Ammon's horn (tissue), 1 donor: ENCODE results near the gene SLC35B1.
"Not testable (repeated sequence)": the region's sequence is repeated elsewhere in the genome, so short reads cannot be mapped to it uniquely, and the experiment has no call there.

Experiments
- DNase-seq: peaks from one replicate; pipeline ENCODE4 v3.0.0-alpha.2; 2016; ENCODE audit warnings: low spot score

Gene SLC35B1

DNA sequence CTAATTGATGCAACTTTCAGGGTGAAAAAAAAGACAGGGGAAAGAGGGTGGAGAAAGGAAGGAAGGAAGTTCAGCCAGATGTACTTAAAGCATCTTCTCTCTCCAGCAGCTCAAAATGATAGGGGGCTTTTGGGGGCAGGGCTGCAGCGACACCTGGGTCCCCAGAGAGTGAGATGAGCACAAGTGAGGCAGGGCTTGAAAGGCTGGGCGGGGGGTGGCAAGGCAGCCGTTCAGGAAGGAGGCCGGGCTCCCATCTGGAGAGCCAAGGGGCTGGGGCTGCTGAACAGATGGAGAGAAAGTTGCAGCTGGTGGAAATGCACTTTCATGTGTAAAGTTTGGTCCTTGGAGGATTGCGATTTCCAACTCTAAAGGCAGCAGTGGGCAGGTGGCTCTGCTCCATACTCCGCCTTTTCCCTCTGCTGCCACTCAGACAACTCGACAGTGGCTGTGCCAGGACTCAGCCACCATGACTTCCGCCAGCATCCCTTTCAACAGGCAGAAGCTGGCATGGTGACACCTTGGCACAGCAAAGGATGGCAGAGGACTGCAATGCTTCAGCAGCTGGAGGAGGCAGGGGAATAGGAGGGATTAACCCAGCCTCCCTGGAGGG, 7.7 kb downstream of the SLC35B1 start:
- DNase-seq: peak; percentile 34

DNA sequence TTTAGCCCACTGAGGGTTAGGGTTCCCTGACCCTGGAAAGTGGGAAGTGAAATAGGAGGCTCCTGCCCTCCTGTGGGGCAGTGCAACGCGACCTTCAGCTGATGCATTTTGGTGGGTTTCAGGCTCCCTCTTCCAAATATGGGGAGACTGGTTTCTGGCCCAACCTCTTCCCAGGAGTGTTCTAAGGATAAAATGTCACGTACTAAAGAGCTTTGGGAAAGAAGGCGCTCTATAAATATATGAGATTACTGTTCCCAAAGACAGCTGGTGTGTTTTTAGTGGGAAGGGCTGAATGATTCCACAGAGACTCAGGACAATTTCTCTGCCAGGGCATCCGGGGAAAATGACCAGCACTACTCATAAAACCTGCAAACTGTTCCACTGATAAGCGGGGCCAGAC, 9.8 kb downstream of the SLC35B1 start:
- no peak for DNase-seq

DNA sequence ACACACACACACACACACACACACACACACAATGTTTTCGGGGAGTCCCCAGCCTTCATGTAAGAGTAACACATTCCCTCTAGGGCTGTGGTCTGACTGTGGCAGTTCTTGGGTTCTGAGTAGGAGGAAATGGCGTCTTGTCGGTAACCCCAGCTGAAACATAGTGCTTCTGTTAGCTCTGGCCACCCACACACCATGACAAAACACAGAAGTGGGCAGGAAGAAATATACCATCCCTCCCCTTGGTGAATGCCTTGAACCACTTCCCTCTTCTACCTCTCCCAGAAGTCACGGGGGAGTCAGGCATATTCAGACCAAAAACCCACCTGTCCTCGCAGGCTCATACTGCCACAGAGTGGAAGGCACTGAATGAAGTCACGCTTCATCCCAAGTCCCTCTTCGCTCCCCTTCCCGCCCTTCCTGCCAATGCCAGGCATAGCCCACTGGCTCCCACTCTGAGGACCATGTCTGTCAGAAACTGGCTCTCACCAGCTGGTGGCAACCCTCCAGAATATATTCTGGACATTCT, 11.5 kb downstream of the SLC35B1 start:
- DNase-seq: peak; percentile 24

DNA sequence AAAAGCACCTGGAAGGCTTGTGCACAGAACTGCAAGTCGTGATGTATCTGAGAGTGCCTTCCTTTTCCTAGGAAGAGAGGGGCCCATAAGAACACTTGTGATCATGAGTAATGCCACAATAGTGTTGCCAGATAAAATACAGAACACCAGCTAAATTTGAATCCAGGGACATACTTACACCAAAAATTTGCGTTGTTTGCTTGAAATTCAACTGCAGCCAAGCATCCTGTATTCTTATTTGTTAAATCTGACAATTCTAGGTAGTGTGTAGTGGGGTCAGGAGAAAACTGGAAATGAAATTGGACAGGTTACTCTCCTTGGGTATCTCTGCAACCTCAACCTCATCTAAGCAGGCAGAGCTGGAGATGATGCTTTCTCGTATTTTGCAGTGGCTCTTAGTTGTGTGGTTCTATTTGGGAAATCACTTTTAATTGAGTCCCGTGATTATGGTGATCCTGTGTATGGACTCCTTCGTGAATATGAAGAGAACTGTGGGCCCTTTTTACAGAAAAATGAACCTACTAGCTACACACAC, 12.0 kb downstream of the SLC35B1 start:
- no peak for DNase-seq

DNA sequence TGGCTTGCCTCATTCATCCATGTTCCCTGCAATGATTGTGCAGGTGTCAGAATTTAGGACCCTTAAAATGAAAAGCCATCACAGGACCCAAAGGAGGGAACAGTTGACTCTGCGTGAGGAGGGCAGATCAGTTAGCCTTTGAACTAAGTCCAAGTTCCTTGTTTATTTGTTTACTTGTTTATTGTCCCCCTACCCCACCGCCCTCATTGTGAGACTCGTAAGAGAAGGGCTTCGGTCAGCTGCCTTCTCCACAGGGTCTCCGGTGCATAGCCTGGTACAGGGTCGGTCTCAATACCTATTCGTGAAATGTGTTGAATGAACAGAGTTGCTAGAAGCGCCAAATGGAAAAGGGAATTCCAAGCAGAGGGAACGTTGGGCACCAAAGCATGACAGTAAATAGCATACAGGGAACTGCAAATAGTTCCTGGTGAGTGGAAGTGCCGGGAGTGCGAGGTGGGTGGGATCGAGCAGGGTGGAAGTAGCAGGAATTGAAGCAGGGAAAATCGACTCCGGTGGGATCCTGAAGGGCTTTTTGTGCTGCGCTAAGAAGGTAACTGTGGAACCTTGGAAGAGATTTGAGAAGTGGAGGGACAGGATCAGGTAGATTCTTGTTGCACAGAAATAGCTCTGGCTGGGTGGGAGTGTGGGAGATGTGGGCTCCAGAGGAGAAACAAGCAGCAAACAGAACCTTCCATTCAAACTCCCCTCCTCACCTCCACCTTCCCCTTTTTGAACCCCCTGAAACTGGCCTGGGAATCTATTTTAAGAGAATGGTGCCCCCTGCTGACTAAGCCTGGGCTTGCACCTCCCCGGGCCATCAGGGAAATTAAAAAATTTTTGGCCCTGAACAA, 12.7 kb downstream of the SLC35B1 start:
- peak; percentile 37 for DNase-seq

DNA sequence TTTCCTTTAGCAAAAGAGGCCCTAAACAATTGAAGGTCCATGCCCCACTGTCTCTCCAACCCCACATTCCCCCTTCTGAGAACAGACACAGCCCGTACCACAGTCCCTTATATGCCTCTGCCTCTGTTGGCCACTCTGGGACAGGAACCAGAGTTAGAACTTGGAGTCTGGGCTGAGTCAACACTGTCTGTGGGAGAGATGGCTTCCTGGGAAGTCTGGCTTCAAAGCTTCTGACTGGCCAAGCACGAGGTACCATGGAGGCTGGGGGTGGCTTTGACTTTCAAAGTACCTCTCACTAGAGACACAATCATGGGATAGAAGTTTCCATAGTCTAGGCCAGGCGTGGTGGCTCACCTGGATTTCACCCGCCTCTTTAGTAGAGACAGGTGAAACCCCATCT, 15.0 kb downstream of the SLC35B1 start:
- DNase-seq: no peak

DNA sequence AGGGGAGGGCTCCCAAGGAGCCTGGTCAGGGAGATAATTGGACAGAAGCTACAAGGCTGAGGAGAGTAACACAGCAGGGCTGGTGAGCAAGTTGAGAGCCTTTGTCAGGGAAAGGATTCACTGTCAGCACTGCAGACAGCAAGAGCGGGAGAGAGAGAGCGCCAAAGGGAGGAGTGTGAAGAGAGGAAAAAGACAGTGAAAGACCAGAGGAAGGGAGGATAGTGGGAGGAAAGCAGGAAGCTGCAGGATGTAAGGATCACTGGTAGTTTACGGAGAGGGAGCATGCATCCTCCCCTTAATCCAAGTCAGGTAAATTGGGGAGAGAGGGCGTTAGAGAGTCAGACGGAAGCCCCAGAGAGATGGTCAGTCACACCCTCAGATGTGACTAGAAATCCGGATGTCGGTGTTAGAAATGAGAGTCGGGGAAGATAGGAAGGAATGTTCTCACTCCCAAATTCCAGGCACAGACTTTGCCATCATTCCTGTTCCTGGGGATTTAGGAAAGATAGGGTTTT, 16.0 kb downstream of the SLC35B1 start:
- no peak for DNase-seq

DNA sequence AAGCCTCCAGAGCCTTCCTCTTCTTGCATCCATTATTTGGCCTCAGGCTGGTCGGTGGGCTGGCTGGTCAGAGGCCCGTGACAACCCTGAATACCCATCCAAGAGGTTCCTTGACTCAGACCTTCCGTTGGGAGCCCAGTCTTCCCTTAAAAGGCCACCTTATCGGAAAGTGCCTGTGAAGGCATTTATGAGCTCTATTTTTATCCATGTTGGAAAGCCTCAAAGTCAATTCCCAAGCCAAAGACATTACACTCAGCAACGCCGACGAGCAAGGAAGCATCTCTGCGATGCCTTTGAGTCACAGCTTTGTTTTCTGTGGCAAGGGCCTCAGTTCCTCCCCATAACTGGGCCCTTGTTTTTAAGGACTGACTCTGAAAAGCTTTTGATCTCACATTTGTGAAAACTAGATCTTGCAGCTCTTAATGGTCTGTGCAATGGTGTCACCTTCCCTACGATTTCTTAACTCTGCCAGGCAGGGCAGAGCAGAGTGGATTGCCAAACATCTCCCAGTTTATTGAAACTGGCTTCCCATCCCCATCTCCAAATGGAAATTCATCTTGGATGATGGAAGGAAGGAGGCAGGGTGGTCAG, 16.6 kb downstream of the SLC35B1 start:
- DNase-seq: no peak

DNA sequence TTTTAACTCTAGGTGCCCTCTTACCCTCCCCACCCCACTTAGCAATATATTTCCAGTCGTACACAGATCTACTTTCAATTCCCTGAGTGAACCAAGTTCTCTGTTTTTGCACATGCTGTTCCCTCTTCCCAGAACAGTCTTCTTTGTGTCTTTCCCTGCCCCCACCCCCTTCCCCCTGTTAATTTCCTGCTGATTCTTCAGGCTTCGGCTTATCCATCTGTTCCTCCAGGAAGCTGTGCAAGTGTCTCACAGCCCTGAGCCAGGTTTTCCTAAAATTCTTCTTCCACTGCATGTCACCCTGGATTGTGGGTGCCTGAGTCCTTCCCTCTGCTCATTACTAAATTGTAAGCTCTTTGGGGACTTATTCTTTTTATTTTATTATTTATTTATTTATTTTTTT, 17.5 kb downstream of the SLC35B1 start:
- no peak for DNase-seq

DNA sequence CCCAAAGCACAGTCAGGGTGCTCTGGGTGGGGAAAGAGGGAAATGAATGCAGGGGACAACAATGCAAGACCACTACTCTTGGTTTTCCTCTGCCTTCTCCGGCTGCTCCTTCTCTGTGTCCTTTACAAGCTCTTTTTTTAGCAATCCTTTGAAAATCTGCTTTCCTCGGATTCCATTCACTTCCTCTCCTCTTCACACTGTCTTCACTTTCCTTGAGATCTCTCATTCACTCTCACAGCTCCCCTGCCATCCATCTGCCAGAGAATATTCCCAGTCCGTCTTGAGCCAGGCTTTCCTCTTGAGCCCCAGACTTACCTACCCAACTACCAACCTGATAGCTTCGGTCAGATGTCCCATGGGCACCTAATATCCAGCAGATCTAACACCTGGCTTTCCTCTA, 18.9 kb downstream of the SLC35B1 start:
- no peak for DNase-seq

DNA sequence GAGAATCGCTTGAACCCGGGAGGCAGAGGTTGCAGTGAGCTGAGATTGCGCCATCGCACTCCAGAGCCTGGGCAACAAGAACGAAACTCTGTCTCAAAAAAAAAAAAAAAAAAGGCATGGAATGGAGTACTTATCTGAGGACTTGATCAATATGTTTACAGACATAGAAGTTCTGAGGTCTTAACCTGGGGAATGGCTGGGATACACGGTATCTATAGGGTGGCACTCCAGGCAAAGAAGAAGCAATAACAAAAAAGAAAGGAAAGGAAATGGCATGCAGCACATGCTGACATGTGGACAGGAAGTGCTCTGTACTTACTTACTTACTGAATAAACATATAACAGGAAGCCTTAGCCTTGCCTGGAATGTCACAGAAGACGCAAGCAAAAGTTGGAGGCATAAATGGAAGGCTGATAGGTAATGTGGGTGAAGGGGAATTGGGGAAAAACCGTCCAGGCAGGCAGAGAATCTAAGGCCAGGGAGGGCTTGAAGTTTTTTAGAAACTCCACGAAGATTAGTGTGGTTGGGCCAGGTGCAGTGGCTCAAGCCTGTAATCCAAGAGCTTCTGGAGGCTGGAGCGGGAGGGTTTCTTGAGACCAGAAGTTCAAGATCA, 19.8 kb downstream of the SLC35B1 start:
- no peak for DNase-seq

DNA sequence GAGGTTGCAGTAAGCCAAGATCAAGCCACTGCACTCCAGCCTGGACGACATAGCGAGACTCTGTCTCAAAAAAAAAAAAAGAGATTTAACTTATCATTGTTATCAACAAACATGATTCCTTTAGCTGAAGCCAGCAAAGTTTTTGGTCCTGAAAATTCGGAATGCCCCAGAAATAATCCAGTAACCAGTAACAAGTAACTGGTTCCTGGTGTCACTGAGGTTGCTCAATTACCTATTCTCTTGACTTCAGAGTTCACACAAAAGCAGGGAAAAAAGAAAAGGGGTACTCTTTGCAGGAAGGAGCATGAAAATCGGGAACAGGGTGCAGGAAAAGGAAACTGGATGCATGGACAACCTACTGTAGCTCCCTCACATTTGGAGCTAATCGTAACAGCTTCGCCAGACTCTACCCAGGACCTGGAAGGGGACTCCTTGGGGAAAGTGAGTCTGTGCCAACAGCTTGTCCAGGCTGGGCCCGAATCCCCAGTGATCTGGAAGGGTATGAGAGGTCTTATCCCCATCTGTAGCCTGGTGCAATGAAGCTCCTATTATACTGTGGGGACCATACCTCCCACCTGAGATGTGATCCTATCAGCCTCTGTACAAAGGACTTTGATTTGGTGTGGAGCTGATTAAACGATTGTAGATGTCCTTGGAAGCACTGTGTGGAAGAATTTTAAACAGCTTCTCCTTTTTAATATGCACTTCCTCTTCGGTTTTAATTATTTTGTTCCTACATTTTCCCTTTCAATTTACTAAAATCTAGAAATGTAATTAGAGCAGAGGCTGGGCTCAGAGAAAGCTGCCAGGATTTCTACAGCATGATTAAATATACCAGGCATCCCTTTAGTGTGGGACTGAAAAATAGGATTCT, 26.4 kb downstream of the SLC35B1 start:
- DNase-seq: no peak

DNA sequence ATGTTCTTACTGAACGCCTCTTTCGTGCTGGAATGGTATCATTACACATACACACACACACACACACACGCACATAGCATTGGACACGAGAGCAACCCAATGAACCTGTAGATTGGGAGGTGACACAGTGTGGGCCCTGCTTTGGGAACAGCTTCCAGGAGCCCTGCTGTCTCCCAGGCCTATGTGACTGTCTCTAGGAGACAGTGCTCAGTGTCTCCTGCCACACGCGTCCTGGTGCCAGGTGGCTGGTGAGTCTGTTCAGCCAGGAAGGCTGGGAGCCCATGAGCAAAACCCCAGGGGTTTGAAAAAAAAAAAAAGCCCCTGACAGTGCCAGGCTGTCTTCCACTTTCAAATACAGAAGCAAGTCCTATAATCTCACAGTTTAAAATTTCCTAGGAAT, 27.4 kb downstream of the SLC35B1 start:
- peak; percentile 45 for DNase-seq

DNA sequence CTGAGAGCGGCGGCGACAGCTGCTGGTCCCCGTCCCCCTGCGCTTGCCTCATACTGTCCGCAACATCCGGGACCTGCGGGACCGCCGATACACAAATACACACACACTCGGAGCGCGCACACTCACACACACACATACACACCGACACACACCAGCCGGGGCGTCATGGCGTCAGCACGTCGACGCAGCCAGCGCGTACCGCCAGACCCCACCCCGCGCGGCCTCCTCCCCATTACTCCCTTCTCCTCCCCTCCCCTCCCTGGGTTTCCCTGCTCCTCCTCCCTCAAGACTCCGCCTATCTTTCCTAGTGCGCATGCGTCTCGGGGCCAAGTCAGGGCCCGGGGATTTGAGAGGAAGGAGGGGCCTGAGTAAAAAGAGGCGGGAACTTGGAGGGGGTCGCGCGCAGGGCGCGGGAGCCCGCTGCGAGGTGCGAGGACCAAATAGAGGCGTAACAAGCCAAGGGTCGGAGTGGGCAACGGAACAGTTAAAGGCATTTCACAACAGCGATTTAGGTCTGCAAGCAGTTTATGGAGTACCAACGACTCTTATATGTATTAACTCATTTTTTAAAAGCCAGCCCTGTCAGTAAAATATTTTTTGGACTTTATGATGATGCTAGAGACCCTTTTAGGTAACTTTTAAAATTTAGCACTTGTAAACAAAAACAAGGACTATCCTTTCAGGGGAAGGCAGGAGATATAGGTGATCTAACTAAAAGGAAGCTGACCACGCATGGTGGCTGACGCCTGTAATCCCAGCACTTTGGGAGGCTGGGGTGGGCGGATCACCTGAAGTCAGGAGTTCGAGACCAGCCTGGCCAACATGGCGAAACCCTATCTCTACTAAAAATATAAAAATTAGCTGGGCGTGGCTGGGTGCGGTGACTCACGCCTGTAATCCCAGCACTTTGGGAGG, 29.6 kb downstream of the SLC35B1 start, which contains the start of gene SPOP:
SPOP (minus strand) TSS at position 165 of the 915 bp plus-strand sequence. CDS start 55,287 bp downstream, outside the sequence.
- DNase-seq: peak; percentile 100

DNA sequence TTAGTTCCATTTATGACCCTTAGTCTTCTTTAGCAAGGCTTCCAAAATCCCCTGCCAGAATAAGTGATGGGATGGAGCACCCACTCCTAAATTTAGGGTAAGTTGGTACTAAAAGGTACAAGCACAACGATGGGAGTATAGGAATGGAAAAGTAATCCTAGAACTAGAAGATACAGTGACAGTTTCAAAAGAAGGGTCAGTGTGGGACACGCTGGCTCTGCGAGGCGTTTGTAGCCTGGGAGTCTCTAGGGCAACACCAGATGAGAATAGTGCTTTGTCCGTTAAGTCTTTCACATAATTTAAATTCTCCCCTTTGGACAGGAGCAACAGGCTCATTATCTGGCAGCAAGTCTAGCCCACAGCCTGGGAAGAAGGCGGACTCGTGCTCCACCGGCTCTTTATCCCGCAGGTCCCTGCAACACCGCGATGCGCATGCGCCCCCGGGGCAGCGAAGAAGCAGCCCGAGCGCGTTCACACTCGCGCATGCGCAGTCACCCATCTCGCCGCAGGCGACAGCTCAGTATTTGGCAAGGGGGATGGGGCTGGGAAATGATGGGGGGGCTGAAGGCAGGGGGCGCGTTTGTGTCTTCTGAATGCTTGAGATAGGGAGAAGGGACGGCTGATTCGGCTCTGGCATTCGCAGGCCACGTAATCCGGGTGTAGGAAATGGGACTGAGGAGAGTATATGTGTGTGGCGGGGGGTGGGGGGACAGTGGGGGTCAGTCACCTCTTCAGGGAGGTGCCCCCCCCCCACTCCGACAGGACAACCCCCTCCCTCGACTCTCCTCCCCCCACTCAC, 30.4 kb downstream of the SLC35B1 start:
- peak; percentile 95 for DNase-seq

DNA sequence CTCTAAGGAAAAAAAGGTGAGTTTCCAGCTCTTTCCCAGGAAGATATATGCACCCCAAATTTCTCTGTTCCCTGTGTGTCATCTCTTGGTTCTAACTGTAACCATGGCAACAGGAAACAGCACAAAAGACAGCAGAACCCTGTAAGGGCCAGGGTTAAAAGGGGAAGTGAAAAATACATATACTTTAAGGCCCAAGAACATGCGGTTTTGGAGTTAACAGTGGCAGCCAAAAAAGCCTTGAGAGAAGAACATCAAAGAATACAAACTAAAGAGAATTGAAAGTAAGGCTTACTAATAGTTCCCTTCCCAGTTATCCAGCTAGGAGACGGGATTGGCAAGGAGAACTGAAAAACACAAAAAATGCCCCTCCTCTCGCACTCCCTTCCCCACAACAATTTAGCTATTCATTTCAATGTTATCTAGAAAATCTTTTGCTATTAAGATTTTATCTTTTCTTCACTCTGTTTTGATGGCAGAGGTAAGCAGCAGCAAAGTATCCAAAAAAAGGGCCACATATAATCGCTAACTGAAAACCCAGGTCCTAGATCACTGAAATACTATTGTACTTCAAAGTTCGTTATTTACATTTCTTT, 31.4 kb downstream of the SLC35B1 start:
- peak; percentile 66 for DNase-seq

DNA sequence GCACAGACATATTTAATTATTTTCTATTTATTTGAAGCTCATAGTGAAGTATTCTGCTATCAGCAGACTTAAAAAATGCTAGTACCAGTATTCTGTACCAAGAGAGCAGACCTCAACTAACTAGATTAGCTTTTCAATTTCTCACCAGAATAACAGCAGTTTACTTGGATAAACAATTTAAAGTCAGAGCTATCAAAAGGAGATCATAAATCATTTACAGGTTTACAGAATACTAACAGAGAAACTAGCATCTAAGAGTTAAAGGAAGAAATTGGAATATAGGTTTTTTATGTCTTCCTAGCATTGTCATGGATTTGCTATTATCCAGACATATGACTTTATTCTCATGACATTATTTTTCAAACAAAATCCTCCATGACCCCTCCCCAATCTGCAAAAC, 33.3 kb downstream of the SLC35B1 start:
- no peak for DNase-seq

DNA sequence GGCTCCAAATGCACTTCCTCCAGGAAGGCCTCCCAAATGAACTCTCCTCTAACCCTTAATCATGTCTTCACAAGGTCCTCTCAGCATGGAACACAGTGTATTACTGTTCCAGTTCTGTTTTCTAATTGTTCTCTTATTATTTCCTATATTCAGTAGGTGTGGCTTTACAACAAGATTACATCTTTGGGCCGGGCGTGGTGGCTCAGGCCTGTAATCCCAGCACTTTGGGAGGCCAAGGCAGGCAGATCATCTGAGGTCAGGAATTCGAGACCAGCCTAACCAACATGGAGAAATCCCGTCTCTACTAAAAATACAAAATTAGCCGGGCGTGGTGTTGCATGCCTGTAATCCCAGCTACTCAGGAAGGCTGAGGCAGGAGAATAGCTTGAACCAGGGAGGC, 34.1 kb downstream of the SLC35B1 start:
- not testable (repeated sequence) for DNase-seq

DNA sequence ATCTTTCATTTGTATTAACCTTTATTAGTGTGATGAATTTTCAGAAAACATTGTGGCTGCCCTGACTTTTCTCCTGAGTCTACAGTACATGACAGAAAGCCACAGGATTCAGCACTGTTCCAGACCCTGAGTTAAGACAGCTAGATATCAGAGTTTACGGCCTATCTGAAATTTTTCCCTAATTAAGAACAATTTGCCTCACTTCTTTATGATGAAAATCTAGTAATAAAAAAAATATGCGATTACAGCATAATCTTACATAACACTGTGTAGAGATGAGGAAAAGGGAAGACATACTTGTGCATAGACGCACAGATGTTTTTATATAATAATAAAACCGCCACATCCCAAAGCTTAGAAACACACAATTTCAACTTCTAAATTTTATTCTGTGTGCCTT, 37.1 kb downstream of the SLC35B1 start:
- DNase-seq: no peak
